Measurements from ENCODE around the gene CYP2U1.

DNA sequence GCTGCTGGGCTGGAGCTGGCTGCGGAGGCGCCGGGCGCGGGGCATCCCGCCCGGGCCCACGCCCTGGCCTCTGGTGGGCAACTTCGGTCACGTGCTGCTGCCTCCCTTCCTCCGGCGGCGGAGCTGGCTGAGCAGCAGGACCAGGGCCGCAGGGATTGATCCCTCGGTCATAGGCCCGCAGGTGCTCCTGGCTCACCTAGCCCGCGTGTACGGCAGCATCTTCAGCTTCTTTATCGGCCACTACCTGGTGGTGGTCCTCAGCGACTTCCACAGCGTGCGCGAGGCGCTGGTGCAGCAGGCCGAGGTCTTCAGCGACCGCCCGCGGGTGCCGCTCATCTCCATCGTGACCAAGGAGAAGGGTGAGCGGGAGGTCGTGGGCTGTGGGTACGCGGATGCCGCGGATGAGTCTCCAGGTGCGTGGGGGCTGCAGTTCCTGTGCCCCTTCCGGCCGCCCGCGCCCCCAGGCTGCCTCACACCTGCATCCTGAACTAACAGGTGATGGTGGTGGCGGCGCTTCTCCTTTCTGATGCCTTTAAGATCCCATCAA lies 499 bp downstream of the CYP2U1 start:
- TF ChIP-seq, protein P1, sequence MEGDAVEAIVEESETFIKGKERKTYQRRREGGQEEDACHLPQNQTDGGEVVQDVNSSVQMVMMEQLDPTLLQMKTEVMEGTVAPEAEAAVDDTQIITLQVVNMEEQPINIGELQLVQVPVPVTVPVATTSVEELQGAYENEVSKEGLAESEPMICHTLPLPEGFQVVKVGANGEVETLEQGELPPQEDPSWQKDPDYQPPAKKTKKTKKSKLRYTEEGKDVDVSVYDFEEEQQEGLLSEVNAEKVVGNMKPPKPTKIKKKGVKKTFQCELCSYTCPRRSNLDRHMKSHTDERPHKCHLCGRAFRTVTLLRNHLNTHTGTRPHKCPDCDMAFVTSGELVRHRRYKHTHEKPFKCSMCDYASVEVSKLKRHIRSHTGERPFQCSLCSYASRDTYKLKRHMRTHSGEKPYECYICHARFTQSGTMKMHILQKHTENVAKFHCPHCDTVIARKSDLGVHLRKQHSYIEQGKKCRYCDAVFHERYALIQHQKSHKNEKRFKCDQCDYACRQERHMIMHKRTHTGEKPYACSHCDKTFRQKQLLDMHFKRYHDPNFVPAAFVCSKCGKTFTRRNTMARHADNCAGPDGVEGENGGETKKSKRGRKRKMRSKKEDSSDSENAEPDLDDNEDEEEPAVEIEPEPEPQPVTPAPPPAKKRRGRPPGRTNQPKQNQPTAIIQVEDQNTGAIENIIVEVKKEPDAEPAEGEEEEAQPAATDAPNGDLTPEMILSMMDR (IDR thresholded peaks at IDR 0.05; ENCODE audit: low read length): no peak
- no peak for TF ChIP-seq EZH2 (IDR thresholded peaks at IDR 0.05; ENCODE audit: borderline replicate concordance, low read length)
